Measurements from ENCODE around the gene MIS12. TPM values are rescaled to one million over a fixed set of nuclear protein-coding genes. Genes with fewer than 3 reads are reported as not detected.

Gene MIS12
- total and polyA plus RNA-seq, 2 of the 13 experiments (the other 11 are each of a cell fraction or from before 2014, with no cell fraction given) = 13.4 to 28.0 TPM

GRCh38 chr17:5438716-5439445, 47.5 kb upstream of the MIS12 start, which contains the start of gene C1QBP (continued):
- TF ChIP-seq, protein P1, sequence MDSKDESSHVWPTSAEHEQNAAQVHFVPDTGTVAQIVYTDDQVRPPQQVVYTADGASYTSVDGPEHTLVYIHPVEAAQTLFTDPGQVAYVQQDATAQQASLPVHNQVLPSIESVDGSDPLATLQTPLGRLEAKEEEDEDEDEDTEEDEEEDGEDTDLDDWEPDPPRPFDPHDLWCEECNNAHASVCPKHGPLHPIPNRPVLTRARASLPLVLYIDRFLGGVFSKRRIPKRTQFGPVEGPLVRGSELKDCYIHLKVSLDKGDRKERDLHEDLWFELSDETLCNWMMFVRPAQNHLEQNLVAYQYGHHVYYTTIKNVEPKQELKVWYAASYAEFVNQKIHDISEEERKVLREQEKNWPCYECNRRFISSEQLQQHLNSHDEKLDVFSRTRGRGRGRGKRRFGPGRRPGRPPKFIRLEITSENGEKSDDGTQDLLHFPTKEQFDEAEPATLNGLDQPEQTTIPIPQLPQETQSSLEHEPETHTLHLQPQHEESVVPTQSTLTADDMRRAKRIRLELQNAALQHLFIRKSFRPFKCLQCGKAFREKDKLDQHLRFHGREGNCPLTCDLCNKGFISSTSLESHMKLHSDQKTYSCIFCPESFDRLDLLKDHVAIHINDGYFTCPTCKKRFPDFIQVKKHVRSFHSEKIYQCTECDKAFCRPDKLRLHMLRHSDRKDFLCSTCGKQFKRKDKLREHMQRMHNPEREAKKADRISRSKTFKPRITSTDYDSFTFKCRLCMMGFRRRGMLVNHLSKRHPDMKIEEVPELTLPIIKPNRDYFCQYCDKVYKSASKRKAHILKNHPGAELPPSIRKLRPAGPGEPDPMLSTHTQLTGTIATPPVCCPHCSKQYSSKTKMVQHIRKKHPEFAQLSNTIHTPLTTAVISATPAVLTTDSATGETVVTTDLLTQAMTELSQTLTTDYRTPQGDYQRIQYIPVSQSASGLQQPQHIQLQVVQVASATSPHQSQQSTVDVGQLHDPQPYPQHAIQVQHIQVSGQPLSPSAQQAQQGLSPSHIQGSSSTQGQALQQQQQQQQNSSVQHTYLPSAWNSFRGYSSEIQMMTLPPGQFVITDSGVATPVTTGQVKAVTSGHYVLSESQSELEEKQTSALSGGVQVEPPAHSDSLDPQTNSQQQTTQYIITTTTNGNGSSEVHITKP (CRISPR knock-in tag; IDR thresholded peaks at IDR 0.05; ENCODE audit: low read depth) = no peak
- no peak for TF ChIP-seq GZF1 (CRISPR knock-in tag; IDR thresholded peaks at IDR 0.05)
- TF ChIP-seq AHR (CRISPR knock-in tag; IDR thresholded peaks at IDR 0.05) = 0 out of 2 replicates have a peak, but pooled peaks have one; percentile 71
- TF ChIP-seq NFE2 (CRISPR knock-in tag; IDR thresholded peaks at IDR 0.05) = no peak
- TF ChIP-seq, protein P2, sequence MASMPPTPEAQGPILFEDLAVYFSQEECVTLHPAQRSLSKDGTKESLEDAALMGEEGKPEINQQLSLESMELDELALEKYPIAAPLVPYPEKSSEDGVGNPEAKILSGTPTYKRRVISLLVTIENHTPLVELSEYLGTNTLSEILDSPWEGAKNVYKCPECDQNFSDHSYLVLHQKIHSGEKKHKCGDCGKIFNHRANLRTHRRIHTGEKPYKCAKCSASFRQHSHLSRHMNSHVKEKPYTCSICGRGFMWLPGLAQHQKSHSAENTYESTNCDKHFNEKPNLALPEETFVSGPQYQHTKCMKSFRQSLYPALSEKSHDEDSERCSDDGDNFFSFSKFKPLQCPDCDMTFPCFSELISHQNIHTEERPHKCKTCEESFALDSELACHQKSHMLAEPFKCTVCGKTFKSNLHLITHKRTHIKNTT (CRISPR knock-in tag; IDR thresholded peaks at IDR 0.05) = no peak
- TF ChIP-seq ZFP82 (CRISPR knock-in tag; IDR thresholded peaks at IDR 0.05; ENCODE audit: borderline replicate concordance) = 0 out of 2 replicates have a peak, but pooled peaks have one; percentile 75
- TF ChIP-seq, protein P3, sequence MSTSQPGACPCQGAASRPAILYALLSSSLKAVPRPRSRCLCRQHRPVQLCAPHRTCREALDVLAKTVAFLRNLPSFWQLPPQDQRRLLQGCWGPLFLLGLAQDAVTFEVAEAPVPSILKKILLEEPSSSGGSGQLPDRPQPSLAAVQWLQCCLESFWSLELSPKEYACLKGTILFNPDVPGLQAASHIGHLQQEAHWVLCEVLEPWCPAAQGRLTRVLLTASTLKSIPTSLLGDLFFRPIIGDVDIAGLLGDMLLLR (CRISPR knock-in tag; IDR thresholded peaks at IDR 0.05) = peak; percentile 97; the same call in 1 of the 2 replicates
- no peak for TF ChIP-seq KAT2B (IDR thresholded peaks at IDR 0.05; ENCODE audit: borderline replicate concordance, low read depth, low read length)
- TF ChIP-seq, protein P4, sequence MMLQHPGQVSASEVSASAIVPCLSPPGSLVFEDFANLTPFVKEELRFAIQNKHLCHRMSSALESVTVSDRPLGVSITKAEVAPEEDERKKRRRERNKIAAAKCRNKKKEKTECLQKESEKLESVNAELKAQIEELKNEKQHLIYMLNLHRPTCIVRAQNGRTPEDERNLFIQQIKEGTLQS (CRISPR knock-in tag; IDR thresholded peaks at IDR 0.05) = no peak
- 0 out of 2 replicates have a peak, but pooled peaks have one; percentile 24 for TF ChIP-seq ZBTB7B (CRISPR knock-in tag; IDR thresholded peaks at IDR 0.05)
- peak; percentile 73 for TF ChIP-seq ELF3 (CRISPR knock-in tag; IDR thresholded peaks at IDR 0.05)
- no peak; the same call in 1 of the 2 replicates for TF ChIP-seq ZFAT (CRISPR knock-in tag; conservative IDR thresholded peaks at IDR 0.05)
- peak; percentile 79; the same call in 1 of the 2 replicates for TF ChIP-seq ZNF503 (CRISPR knock-in tag; IDR thresholded peaks at IDR 0.05)
- TF ChIP-seq RFXANK (CRISPR knock-in tag; IDR thresholded peaks at IDR 0.05) = no peak
- peak; percentile 95 for TF ChIP-seq ZNF776 (CRISPR knock-in tag; IDR thresholded peaks at IDR 0.05)
- TF ChIP-seq NFKB2 (CRISPR knock-in tag; IDR thresholded peaks at IDR 0.05; ENCODE audit: borderline replicate concordance) = peak; percentile 95; the same call in 1 of the 2 replicates
- TF ChIP-seq FOXP4 (CRISPR knock-in tag; IDR thresholded peaks at IDR 0.05) = peak; percentile 46; the same call in 1 of the 2 replicates
- peak; percentile 86 for TF ChIP-seq RFXAP (CRISPR knock-in tag; IDR thresholded peaks at IDR 0.05; ENCODE audit: borderline replicate concordance)
- no peak for TF ChIP-seq PLRG1 (conservative IDR thresholded peaks at IDR 0.05)
- peak; percentile 77 for TF ChIP-seq ZNF205 (CRISPR knock-in tag; IDR thresholded peaks at IDR 0.05)
- no peak for TF ChIP-seq HNRNPH1 (optimal IDR thresholded peaks at IDR 0.05; ENCODE audit: low read depth, low read length)

Data from HepG2 (cell line).